Body of pancreas (tissue), 4 donors: Measurements from ENCODE around the gene CPNE2.

Experiments
- CTCF ChIP-seq, 7 experiments: fragments of 450-650 bp in 4 of 7; fragments of 200-600 bp in 3 of 7; sonication (generic) in 3 of 7; IDR thresholded peaks; one replicate each; pipeline ENCODE4 v1.5.1; 2016 to 2019; ENCODE audit warnings: antibody characterized with exemption in 7 of 7
- POLR2A ChIP-seq, 3 donors: fragments of 450-650 bp; IDR thresholded peaks; one replicate each; pipeline ENCODE4 v1.6.1; 2016; ENCODE audit warnings: antibody characterized with exemption in 3 of 3, mild to moderate bottlenecking in 2 of 3

GRCh38 chr16:57143149-57143921 lies 51.0 kb downstream of the CPNE2 start:
- TF ChIP-seq CTCF (IDR thresholded peaks at IDR 0.05) (no peak), POLR2A (IDR thresholded peaks at IDR 0.05) (no peak)
